GM19351 (cell line): Measurements from ENCODE around the gene GOLGB1.
A peak's percentile ranks its signal among the peaks of the same experiment; 100 is the strongest.
"Not testable (repeated sequence)": the region's sequence is repeated elsewhere in the genome, so short reads cannot be mapped to it uniquely, and the experiment has no call there.

Experiments used
- ATAC-seq: cut with Tn5 transposase; IDR thresholded peaks from one replicate; pipeline ENCODE4 v1.9.1; 2021; ENCODE audit warnings: mild to moderate bottlenecking, moderate library complexity; ENCODE audit not compliant: unreplicated experiment

GOLGB1 gene

DNA sequence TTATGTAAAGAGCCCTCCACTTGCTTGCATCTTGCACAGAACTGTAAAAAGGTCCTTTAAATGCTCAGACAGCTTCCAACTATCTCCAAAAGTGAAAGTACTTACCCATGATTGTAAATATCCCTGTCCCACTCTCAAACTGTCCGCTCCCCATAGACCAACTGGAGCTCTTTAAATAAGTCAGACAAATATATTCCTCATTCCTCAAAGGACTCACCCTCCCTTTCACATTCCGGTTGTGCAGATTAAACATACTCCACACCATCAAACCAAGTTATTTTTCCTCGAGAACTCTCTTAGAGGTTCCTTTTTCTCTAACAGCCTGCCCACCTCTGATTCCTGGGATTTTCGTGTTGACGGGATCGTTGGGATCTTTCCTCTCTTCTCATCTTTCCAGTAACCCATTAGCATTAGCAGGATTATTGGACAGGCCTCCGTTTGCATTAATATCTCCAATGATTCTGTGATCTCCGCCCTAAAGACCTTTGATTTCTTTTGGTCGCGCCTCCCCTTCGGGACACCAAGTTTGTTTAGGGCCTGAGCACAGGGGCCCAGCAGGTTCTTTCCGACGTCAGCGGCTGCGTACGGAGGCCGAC is 763 bp downstream of the GOLGB1 start:
- peak; percentile 26 for ATAC-seq

DNA sequence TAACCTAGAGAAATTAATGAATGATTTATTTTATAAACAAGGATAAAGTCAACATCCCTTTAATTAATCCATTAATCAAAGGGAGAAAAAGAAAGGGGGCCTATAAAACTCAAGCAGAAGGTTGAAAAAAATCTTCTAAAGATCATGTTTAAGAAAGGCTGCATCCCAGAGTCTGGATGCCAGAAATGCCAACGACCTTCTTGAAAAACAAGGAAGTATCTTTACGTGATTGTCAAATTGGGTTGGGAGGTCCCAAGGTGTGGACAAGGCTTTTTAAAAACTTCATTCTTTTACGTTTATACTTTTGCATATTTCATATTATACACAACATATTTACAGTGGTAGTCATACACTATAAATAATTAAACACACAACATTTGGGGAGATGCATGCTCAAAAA is 1.6 kb downstream of the GOLGB1 start:
- ATAC-seq, result no peak

DNA sequence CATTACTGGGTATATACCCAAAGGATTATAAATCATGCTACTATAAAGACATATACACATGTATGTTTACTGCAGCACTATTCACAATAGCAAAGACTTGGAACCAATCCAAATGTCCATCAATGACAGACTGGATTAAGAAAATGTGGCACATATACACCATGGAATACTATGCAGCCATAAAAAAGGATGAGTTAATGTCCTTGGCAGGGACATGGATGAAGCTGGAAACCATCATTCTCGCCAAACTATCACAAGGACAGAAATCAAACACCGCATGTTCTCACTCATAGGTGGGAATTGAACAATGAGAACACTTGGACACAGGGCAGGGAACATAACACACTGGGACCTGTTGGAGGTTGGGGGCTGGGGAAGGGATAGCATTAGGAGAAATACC is 6.4 kb downstream of the GOLGB1 start:
- not testable (repeated sequence) for ATAC-seq

DNA sequence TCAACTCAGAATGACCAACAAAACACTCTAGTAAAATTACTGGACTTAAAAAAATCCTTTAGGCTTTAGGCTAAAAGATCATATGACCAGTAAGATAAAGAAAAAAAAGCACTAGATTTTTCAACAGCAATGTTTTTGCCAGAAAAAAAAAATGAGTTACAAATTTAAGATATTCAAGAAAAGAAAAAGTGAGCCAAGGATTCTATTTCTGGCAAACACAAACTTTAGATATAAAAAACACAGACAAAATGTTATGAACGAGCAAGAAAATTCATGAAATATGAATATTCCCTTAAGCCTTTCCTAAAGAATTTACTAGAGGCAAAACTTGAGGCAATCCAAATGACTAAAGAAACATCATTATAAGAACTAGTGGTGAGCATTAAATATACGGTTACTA is 8.6 kb downstream of the GOLGB1 start:
- no peak for ATAC-seq

DNA sequence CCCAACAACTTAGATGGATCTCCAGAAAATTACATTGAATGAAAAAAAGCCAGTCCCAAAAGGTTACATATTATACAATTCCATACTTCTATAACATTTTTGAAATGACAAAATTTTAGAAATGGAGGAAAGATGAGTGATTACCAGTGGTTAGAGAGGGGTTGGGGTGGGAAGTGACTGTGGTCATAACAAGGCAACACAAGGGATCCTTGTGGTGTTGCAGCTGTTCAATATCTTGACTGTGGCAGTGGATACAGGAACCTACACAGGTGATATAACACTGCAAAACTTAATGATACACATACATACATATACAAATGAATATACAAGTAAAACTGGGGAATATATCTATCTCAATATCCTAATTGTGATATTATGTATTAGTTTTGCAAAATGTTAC is 9.6 kb downstream of the GOLGB1 start:
- no peak for ATAC-seq

DNA sequence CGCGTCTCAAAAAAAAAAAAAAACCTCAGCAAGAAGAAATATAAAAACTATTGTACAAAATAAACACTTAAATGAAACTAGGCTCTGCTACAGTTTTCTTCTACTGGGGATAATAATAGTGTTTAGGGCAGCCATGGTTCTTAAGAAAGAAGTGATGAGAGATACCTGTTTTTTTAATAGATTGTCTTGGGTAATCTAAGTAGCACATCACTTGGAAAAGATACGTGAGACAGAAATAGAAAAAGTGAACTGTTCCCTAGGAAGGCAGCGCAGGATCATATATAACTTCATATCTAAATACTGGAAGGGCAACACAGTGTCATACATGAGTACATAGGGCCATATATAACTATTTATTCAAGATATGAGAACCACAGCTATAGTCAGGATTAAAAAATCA is 11.9 kb downstream of the GOLGB1 start:
- ATAC-seq, result no peak

DNA sequence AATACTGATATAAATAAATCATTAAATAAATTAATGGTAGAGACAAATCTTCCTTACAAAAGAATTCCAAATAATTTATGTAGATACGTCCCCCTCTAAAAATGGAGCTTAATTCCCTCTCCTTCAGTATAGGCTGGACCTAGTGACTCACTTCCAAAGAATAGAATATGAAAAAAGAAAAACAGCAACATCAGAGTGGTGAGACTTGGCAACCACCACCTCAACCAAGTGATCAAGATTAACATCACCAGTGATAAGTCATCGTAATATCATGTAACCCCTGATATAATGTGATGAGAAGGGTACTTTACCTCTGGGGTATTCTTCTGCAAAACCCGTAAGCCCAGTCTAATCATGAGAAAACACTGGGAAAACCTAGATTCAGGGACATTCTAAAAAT is 13.4 kb downstream of the GOLGB1 start:
- ATAC-seq, result no peak

DNA sequence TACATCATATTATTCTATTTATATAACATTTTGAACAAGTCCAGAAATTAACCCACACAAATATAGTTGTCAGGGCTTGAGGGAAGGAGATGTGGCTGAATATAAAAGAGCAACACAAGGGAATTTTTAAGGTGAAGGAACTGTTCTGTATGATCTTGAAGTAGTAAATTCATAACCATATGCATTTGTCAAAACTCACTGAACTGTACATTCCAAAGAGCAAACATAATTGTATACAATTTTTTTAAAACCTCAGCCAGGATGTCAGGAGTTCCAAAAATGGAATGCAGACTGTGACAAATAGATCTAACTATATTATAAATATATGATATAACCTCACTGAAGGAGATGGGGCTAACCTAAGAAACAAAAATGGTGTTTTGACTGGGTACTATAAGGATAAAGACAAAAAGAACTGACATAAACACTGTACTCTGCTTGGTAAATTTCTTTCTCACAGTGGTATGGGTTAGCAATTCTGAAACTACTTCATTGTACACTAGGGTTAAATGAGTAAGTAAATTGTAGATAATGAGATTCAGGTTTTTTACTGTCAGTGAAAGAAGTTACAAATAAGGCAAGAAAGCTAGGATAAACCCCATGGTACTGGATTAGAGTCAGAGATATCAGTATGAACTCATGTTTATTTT is 14.4 kb downstream of the GOLGB1 start:
- ATAC-seq, result peak; percentile 96

DNA sequence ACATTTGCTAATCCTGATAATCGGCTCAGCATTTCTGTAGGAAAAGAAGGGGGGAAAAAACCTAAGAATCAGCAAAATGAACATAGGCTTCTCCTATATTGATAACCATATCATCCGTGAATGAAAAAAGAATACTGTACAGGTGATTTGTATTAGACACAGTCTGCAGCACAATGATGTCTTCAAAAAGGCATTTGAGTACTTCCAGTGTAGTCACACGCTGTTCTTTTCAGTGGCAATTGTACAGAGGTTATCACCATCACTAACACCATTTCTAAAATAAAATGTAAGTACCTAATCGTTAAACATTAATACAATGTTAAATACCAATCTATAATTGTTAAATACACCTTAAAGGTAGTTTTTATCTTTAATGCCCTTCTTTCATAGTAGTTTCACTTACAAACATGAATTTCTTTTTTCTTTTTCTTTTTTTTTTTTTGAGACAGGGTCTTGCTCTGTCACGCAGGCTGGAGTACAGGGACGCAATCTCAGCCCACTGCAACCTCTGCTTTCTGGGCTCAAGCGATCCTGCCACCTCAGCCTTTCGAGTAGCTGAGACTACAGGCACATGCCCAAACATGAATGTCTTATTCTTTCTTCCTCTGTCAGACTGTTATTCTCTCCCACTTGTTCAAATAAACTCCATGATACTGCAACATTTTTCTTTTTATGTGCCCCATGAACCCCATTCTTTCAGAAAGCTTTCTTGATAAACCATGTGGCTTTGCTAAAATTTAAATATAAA is 18.4 kb downstream of the GOLGB1 start:
- no peak for ATAC-seq

DNA sequence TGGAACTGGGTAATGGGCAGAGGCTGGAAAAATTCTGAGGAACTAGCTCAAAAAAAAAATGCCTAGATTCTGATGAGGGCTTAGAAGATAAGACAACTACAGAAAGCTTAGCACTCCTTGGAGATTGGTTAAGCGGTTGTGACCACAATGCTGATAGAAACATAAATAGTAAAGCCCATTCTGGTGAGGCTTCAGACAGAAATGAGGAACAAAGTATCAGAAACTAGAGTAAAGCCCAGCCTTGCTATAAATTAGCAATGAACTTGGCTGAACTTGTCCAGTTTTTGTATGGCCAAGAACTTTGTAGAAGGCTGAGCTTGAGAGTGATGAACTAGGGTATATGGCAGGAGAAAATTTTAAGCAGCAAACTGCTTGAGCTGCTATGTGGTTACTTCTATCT is 25.4 kb downstream of the GOLGB1 start:
- ATAC-seq, result peak; percentile 99

DNA sequence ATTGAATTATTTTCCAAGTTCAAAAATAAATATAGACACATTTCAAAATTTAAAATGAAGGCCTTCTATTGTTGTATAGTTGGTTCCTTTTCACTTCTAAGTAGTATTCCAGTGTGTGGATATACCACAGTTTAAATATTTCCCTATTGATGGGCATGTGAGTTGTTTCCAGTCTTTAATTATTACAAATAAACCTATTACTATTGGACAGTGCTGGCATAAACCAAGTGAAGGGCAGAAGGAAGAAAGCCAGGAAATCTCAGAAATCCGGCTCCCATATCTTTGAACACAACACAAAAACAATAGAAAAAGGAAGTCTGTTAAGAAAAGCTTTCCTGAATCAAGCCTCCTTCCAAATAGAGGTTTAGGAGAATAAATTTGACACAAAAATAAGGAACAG is 26.1 kb downstream of the GOLGB1 start:
- ATAC-seq, result no peak

DNA sequence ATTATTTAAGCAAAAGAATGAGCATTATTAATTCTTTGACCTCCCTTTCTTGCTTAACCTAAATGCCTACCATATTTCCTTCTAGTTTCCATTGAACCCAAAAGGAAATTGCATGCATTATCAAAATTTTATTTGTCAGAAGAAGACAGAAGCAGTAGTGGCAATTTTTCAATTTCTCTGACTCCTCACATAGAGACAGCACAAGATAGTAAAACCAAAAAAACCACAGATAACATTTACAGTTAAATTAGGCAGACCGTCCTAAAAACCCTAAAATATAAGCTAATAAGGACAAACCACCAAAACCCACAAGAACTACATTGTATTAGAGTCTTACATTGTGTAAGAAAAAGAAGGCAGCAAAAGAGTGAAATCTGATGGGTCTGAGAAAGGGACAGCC is 27.1 kb downstream of the GOLGB1 start:
- no peak for ATAC-seq

DNA sequence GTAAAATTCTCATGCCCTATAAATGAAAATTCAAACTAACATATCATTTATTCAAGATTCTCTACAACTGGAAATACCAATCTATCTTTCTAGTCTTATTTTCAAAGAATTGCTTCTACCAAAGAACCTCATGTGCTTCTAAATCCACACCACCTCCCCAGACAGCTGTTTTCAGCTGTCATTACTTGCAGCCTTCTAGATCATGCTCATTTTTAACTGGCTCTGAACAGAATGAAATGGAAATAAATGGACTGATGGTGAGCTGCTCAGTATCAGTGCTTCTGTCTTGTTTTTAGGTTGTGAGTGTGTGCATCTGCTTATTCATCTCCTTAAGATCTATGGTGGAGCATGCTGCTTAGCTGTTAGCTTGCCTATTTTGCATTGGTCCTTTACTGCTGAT is 29.4 kb downstream of the GOLGB1 start:
- no peak for ATAC-seq

DNA sequence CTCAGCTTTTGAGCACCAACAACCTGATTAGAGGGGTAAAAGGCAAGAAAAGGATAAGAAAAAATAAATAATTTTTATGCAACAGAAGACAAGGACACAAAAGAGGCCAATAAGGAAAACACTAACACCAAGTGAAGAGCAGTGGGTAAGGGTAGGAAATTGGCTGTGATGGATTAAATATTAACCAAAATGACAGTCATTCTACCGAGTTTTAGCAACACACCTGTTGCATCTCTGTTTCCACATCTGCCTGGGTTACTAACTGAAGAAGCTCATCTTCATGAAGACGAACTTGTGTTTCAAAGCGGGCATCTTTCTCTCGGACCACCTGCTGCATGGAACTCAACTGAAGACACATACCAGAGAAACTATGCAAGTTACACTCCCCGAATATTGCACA is 30.1 kb downstream of the GOLGB1 start:
- ATAC-seq, result no peak

DNA sequence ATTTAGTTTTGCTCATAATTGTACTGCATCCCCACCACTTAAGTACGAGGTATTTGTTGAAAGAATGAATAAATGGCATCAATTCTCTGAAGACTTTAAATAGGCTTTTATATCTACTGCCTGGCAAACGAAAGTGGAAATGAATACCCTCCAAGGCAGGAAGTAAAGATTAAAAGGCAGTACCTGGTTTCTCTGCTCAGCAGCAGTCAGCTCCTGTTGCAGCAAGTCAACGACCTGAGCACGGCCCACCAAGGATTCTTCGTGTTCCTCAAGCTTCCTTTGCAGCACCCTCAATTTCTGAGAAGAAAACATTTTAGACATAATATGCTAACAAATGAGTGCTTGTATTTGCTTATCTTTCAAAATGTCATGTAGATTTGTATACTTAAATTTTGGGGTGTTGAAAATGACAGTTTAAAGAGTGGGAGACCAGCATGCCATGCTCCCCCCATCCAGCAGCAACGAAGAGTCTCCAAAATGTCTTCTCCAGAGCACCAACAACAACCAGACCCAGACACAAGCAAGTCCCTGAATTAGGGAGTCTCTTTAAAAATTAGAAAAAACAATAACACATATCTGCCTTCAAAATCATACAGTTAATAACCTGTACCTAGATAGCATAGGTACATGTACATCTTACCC is 31.2 kb downstream of the GOLGB1 start:
- ATAC-seq, result no peak

DNA sequence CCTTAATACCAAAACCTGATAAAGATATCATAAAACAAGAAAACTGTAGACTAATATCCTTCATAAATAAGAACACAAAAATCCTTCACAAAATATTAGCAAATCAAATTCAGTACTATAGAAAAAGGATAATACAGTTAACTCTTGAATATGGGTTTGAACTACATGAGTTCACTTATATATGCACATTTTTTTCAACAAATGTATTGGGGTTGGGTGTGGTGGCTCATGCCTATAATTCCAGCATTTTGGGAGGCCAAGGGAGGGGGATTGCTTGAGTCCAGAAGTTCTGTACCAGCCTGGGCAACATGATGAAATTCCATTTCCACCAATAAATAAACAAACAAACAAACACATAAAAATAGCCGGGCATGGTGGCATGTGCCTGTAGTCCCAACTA is 39.2 kb downstream of the GOLGB1 start:
- no peak for ATAC-seq

DNA sequence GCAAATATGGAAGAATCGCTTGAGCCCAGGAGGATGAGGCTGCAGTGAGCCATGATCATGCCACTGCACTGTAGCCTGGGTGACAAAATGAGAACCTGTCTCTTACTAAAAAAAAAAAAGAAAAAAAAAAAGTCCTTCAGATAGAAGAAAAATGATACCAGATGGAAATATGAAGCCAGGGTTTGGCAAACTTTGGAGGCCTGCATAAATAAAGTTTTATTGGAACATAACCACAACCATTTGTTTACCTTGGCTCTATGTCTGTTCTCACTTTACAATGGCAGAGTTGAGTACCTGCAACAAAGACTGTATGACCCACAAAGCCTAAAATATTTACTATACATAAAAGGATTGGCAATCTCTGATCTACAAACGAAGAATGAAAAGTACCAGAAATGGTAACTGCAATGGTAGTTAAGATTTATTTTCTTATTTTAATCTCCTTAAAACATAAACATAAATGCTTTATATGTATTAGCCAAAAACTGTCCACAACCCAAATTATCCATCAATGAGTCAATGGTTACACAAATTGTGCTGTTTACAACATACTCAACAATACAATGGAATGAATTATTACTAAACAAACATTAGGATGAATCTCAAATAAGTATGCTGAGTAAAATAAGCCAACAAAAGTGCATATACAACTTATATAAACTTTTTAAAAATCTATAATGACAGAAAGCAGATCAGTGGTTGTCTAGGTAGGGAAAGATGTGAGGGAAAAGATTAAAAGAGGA is 41.8 kb downstream of the GOLGB1 start:
- no peak for ATAC-seq

DNA sequence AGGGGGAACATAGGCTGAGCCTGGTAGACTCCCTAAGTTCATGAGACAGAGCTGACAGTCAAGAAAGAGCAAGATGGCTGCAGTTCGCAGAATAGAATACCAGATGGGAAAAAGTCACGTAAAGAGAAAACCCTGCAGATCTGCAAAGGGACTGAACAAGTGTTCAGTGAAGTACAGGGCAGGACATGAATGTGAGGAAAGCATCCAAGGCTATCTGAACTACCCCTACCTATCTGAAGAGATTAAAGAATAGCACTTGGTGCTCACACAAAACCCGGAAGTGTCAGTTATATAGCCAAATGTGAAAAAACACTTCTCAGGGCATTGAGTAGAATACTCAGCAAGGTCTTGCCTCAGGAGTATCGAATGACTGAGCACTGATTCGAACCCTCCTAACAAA is 44.0 kb downstream of the GOLGB1 start:
- no peak for ATAC-seq

DNA sequence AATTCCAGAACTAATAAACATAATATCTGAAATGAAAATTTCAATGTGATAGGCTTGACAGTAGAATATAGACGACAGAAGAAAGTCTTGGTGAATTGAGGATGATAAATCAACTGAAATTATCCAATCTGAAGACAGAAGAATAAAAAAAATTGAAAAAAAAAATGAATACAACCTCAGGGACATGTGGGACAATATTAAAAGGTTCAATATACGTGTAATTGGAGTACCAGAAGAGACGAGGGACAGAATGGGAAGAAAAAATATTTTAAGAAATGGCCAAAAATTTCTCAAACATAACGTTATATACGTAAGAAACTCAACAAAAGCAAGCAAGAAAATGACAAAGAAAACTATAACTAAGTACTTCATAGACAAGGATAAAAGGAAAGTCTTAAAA is 45.6 kb downstream of the GOLGB1 start:
- no peak for ATAC-seq

DNA sequence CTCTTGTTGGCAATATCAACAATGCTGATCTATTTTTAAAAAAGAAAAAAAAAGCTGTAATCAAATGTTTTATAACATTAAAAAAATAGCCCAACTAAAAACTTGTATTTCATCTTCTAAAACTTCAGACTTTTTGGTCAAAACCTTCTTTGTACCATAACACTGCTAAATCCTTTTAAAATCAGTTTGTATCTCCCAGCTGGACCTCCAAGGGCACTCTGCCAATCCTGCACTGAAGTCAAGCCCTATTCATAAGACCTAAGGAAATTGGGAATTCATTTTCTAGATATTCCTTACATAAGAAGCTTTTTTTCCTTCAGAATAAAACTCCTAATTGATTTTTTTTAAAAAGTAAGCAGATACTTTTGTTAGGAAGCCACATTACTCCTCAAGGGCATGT is 50.6 kb downstream of the GOLGB1 start:
- ATAC-seq, result no peak

DNA sequence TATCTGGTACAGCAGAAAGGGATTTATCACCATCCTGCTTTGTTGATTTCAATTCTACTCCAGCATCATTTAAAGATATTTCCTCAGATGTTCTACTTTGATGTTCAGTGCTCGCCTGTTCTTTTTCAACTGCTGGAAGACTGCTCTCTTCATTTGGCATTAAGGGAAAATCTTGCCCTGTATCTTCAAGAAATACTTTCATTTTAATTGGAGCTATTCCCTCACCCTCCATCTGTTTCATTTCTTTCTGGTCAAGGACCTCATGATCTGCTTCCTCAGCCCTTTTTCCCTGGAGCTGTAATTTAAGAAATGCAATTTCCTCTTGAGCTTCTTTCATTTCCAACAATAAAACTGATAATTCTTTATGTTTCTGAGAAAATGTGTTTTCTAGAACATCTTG is 51.1 kb downstream of the GOLGB1 start:
- no peak for ATAC-seq
